Kidney (tissue), 14 donors: ENCODE data around the gene DCUN1D5. TPM values are rescaled to one million over a fixed set of nuclear protein-coding genes. Genes with fewer than 3 reads are reported as not detected.

Source experiments
- DNase-seq, 5 donors: peaks; one replicate each; pipeline ENCODE4 v3.0.0-alpha.2; 2013 to 2020
- FAIRE-seq: peaks from 2 replicates; lab custom pipeline; 2012; peaks lifted over from hg19 to GRCh38; lab: Jason Lieb, UNC
- H3K27ac ChIP-seq, 2 donors: one replicate each; pipeline ENCODE4 v1.7.0; 2013; ENCODE audit warnings: low read depth in 2 of 2, low read length in 2 of 2, inconsistent platforms in 1 of 2
- H3K27me3 ChIP-seq: one replicate; pipeline ENCODE4 v1.7.1; 2013; ENCODE audit warnings: low read length, inconsistent platforms; ENCODE audit not compliant: control insufficient read depth, insufficient read depth
- H3K36me3 ChIP-seq, 3 donors: one replicate each; pipeline versions ENCODE4 v1.7.0 to v1.7.1; 2013; ENCODE audit warnings: low read length in 3 of 3, control low read depth in 1 of 3, inconsistent platforms in 1 of 3; ENCODE audit not compliant: insufficient read depth in 3 of 3, control insufficient read depth in 2 of 3
- H3K4me1 ChIP-seq, 3 donors: one replicate each; pipeline versions ENCODE4 v1.7.0 to v1.7.1; 2013; ENCODE audit warnings: low read length in 3 of 3, inconsistent platforms in 1 of 3, low read depth in 1 of 3; ENCODE audit not compliant: control insufficient read depth in 2 of 3, insufficient read depth in 2 of 3
- H3K4me3 ChIP-seq, 3 donors: one replicate each; pipeline versions ENCODE4 v1.7.0 to v1.8.1; 2013; ENCODE audit warnings: low read length in 3 of 3, control low read depth in 1 of 3, inconsistent platforms in 1 of 3
- H3K9ac ChIP-seq, 3 donors: one replicate each; pipeline versions ENCODE4 v1.7.0 to v1.7.1; 2013; ENCODE audit warnings: low read length in 3 of 3, control low read depth in 1 of 3, inconsistent platforms in 1 of 3
- H3K9me3 ChIP-seq, 3 donors: one replicate each; pipeline versions ENCODE4 v1.7.0 to v1.7.1; 2013; ENCODE audit warnings: low read length in 3 of 3, control low read depth in 1 of 3, inconsistent platforms in 1 of 3; ENCODE audit not compliant: control insufficient read depth in 2 of 3, insufficient read depth in 1 of 3
- CTCF ChIP-seq: IDR thresholded peaks from 3 replicates; pipeline ENCODE4 v1.5.1; 2012; ENCODE audit warnings: mild to moderate bottlenecking, moderate library complexity, borderline replicate concordance; ENCODE audit not compliant: insufficient read depth; ENCODE audit errors: extremely low read depth
- intact Hi-C: fragments of 100-400 bp; cut with DNase I; formaldehyde crosslinking; loops from one replicate; pipeline ENCODE4 v1.11.1; 2022
- polyA plus RNA-seq: library from polyadenylated mRNA; stranded (reverse); fragments of 350-450 nt; fragmentation: Illumina TruSeq; extraction: RNeasy Lipid Tissue Mini Kit (QIAGEN cat#74804); gene quantifications from one replicate; pipeline ENCODE4 v1.2.3, GENCODE V29; 2014; ENCODE audit warnings: low read depth, low replicate concordance; ENCODE audit not compliant: insufficient read depth
- total RNA-seq: library from RNA; stranded (reverse); fragmentation: NEBNext Ultra II Directional; extraction: Animal tissue kit (Norgen Biotek cat#: 25700); gene quantifications from one replicate; pipeline ENCODE4 v1.2.1, GENCODE V29; 2021
- donor health status: control.
- donor health status: control.
- donor health status: control.
- donor health status: control.
- donor health status: control.
- donor health status: DM: yes; HTN: yes; CAD: no.
- donor health status: Normal renal cell carcinoma (clear cell type).

DCUN1D5 gene
- total and polyA plus RNA-seq, 2 donors from 2014 or later, result 17.1 to 17.4 TPM

GRCh38 chr11:103112364-103112763, 20.4 kb upstream of the DCUN1D5 start:
- Histone ChIP-seq H3K27ac (no peak overlapping the region), H3K4me3 (no peak overlapping the region), H3K9me3 (no peaks in the 10 kb centered on the region), H3K4me1 (no peaks in the 10 kb centered on the region), H3K36me3 (no peaks in the 10 kb centered on the region), H3K9ac (no peak overlapping the region), H3K27me3 (no peaks in the 10 kb centered on the region)
- FAIRE-seq (no peak), DNase-seq (no peak)
- TF ChIP-seq CTCF, result no peak
- intact Hi-C loops, result no loop called here

- DNase-seq (no peak), FAIRE-seq (no peak)
- no peak for TF ChIP-seq CTCF
- intact Hi-C loops, result no loop called here
- Histone ChIP-seq H3K4me1 (no peaks in the 10 kb centered on the region), H3K27ac (no peak overlapping the region), H3K9me3 (no peaks in the 10 kb centered on the region), H3K27me3 (no peaks in the 10 kb centered on the region), H3K4me3 (no peak overlapping the region), H3K36me3 (no peaks in the 10 kb centered on the region), H3K9ac (no peak overlapping the region)
Observed at GRCh38 chr11:103111400-103111799, 19.4 kb upstream of the DCUN1D5 start.

- intact Hi-C loops, result no loop called here
- H3K36me3 ChIP-seq, result no peaks in the 10 kb centered on the region
- DNase-seq (peak in 2 of 5 donors; percentile 12 to 37), FAIRE-seq (no peak)
- H3K27ac ChIP-seq, result no peak overlapping the region
- H3K4me1 ChIP-seq, result no peaks in the 10 kb centered on the region
- no peaks in the 10 kb centered on the region for H3K9me3 ChIP-seq
- peak overlapping the region in 1 of 3 donors; percentile 99 for H3K4me3 ChIP-seq
- no peak for TF ChIP-seq CTCF
- H3K27me3 ChIP-seq, result no peaks in the 10 kb centered on the region
- H3K9ac ChIP-seq, result no peak overlapping the region
Observed at GRCh38 chr11:103110391-103110790, 18.4 kb upstream of the DCUN1D5 start.

- Histone ChIP-seq H3K27me3 (no peaks in the 10 kb centered on the region), H3K27ac (peak overlapping the region; percentile 40 to 68), H3K4me1 (no peaks in the 10 kb centered on the region), H3K9ac (peak overlapping the region in 2 of 3 donors; percentile 79 to 98), H3K36me3 (no peaks in the 10 kb centered on the region), H3K9me3 (no peaks in the 10 kb centered on the region), H3K4me3 (peak overlapping the region; percentile 93 to 99 (median 99))
- intact Hi-C loops, result no loop called here
- TF ChIP-seq CTCF, result no peak
- DNase-seq (peak in 4 of 5 donors; percentile 15 to 62 (median 44)), FAIRE-seq (no peak)
Observed at GRCh38 chr11:103109818-103110388, 17.9 kb upstream of the DCUN1D5 start.
